Fibroblast of skin of abdomen (primary cell): ENCODE data around the gene KCNJ6.

ENCODE experiments used
- DNase-seq: peaks from one replicate; pipeline ENCODE4 v3.0.0-alpha.2; 2013

Gene KCNJ6

GRCh38 chr21:37815893-37816292, 100.4 kb downstream of the KCNJ6 start:
- no peak for DNase-seq

GRCh38 chr21:37811711-37812110, 104.5 kb downstream of the KCNJ6 start:
- DNase-seq, result peak; percentile 27

GRCh38 chr21:37808261-37808660, 108.0 kb downstream of the KCNJ6 start:
- DNase-seq, result no peak

GRCh38 chr21:37805266-37805665, 111.0 kb downstream of the KCNJ6 start:
- no peak for DNase-seq

- DNase-seq, result no peak
These were observed 112.3 kb downstream of the KCNJ6 start for GRCh38 chr21:37804001-37804400.

GRCh38 chr21:37803101-37803651, 113.1 kb downstream of the KCNJ6 start:
- no peak for DNase-seq

GRCh38 chr21:37800456-37801061, 115.7 kb downstream of the KCNJ6 start:
- DNase-seq, result peak; percentile 70

GRCh38 chr21:37800057-37800455, 116.2 kb downstream of the KCNJ6 start:
- DNase-seq, result peak; percentile 33

GRCh38 chr21:37799211-37800056, 116.8 kb downstream of the KCNJ6 start:
- DNase-seq, result peak; percentile 72

- no peak for DNase-seq
These were observed 118.9 kb downstream of the KCNJ6 start for GRCh38 chr21:37797403-37797802.

- DNase-seq, result no peak
These were observed 120.2 kb downstream of the KCNJ6 start for GRCh38 chr21:37796011-37796410.

GRCh38 chr21:37793660-37794059, 122.6 kb downstream of the KCNJ6 start:
- peak; percentile 54 for DNase-seq

- DNase-seq, result no peak
These were observed 124.2 kb downstream of the KCNJ6 start for GRCh38 chr21:37792046-37792445.

- no peak for DNase-seq
These were observed 125.4 kb downstream of the KCNJ6 start for GRCh38 chr21:37790905-37791304.

GRCh38 chr21:37788503-37788902, 127.8 kb downstream of the KCNJ6 start:
- no peak for DNase-seq

- DNase-seq, result peak; percentile 88
These were observed 128.8 kb downstream of the KCNJ6 start for GRCh38 chr21:37787456-37787855.

- DNase-seq, result no peak
These were observed 131.5 kb downstream of the KCNJ6 start for GRCh38 chr21:37784591-37785318.

GRCh38 chr21:37783016-37783415, 133.2 kb downstream of the KCNJ6 start:
- DNase-seq, result peak; percentile 53

GRCh38 chr21:37780991-37781983, 135.0 kb downstream of the KCNJ6 start:
- DNase-seq, result no peak

GRCh38 chr21:37771181-37771580, 145.1 kb downstream of the KCNJ6 start:
- DNase-seq, result no peak

- DNase-seq, result no peak
These were observed 145.8 kb downstream of the KCNJ6 start for GRCh38 chr21:37770461-37770860.

- DNase-seq, result no peak
These were observed 146.6 kb downstream of the KCNJ6 start for GRCh38 chr21:37769656-37770055.
